ENCODE measurements around the gene PTPRR.
A peak's percentile ranks its signal among the peaks of the same experiment; 100 is the strongest.

Gene PTPRR

DNA sequence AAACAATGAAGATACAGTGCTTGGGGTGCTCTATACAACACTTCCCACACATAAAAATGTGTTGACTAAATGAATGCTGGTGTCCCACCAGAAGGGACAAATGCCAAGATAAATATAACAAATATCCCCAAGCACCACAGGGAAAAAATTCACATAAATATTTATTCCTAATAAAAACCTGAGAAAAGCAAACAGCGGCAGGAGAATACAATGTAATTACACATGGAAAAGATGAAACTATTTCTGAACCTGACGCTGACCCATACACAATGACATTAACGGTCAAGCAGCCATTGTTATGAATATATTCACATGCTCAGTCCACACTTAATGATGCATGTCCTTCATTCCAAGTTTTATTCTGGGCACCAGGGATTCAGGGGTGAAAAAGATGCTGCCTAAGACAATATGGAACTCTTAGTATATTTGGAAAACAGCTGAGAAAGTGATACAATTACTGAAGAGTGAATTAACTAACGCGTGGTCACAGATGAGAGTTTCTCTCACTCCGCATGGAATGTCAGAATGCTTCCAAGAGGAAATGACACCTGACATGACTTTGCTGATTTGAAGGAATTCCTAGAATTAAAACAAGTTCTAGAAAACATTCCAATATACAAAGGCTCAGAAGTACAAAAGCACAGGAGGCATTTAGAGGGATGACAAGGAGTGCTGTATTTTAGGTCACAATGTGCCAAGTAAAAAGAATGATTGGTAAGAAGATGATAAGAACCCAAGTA, 27.9 kb upstream of the PTPRR start:
- no peak overlapping the region for H3K27ac ChIP-seq (ENCODE audit: low read depth, low read length)
- no peak overlapping the region for H3K4me3 ChIP-seq (ENCODE audit: low read depth, low read length)
- no peaks in the 10 kb centered on the region for H3K4me1 ChIP-seq (ENCODE audit: control insufficient read depth, insufficient read depth, low read length)
- H3K9ac ChIP-seq (ENCODE audit: low read depth, low read length) = no peak overlapping the region
- H3K27me3 ChIP-seq (ENCODE audit: control insufficient read depth, insufficient read depth, low read length) = no peaks in the 10 kb centered on the region
- no peaks in the 10 kb centered on the region for H3K36me3 ChIP-seq (ENCODE audit: control insufficient read depth, insufficient read depth, low read length)
- no peaks in the 10 kb centered on the region for H3K9me3 ChIP-seq (ENCODE audit: control insufficient read depth, insufficient read depth, low read length)

GRCh38 chr12:70936203-70936813, 15.8 kb upstream of the PTPRR start:
- no peak overlapping the region for H3K9ac ChIP-seq (ENCODE audit: low read depth, low read length)
- H3K4me1 ChIP-seq (ENCODE audit: control insufficient read depth, insufficient read depth, low read length) = no peaks in the 10 kb centered on the region
- H3K9me3 ChIP-seq (ENCODE audit: control insufficient read depth, insufficient read depth, low read length) = no peaks in the 10 kb centered on the region
- H3K27me3 ChIP-seq (ENCODE audit: control insufficient read depth, insufficient read depth, low read length) = no peaks in the 10 kb centered on the region
- H3K27ac ChIP-seq (ENCODE audit: low read depth, low read length) = no peak overlapping the region
- H3K4me3 ChIP-seq (ENCODE audit: low read depth, low read length) = no peak overlapping the region
- H3K36me3 ChIP-seq (ENCODE audit: control insufficient read depth, insufficient read depth, low read length) = no peaks in the 10 kb centered on the region

GRCh38 chr12:70933133-70933532, 12.6 kb upstream of the PTPRR start:
- no peak overlapping the region for H3K27ac ChIP-seq (ENCODE audit: low read depth, low read length)
- H3K9ac ChIP-seq (ENCODE audit: low read depth, low read length) = no peak overlapping the region
- H3K36me3 ChIP-seq (ENCODE audit: control insufficient read depth, insufficient read depth, low read length) = no peaks in the 10 kb centered on the region
- H3K4me3 ChIP-seq (ENCODE audit: low read depth, low read length) = no peak overlapping the region
- H3K9me3 ChIP-seq (ENCODE audit: control insufficient read depth, insufficient read depth, low read length) = no peaks in the 10 kb centered on the region
- no peaks in the 10 kb centered on the region for H3K27me3 ChIP-seq (ENCODE audit: control insufficient read depth, insufficient read depth, low read length)
- H3K4me1 ChIP-seq (ENCODE audit: control insufficient read depth, insufficient read depth, low read length) = no peaks in the 10 kb centered on the region

GRCh38 chr12:70929029-70929428, 8.5 kb upstream of the PTPRR start:
- Histone ChIP-seq H3K9me3 (ENCODE audit: control insufficient read depth, insufficient read depth, low read length) (no peaks in the 10 kb centered on the region), H3K27me3 (ENCODE audit: control insufficient read depth, insufficient read depth, low read length) (no peaks in the 10 kb centered on the region), H3K27ac (ENCODE audit: low read depth, low read length) (no peak overlapping the region), H3K36me3 (ENCODE audit: control insufficient read depth, insufficient read depth, low read length) (no peaks in the 10 kb centered on the region), H3K4me1 (ENCODE audit: control insufficient read depth, insufficient read depth, low read length) (no peaks in the 10 kb centered on the region), H3K9ac (ENCODE audit: low read depth, low read length) (no peak overlapping the region), H3K4me3 (ENCODE audit: low read depth, low read length) (no peak overlapping the region)

GRCh38 chr12:70928071-70928470, 7.5 kb upstream of the PTPRR start:
- Histone ChIP-seq H3K4me3 (ENCODE audit: low read depth, low read length) (no peak overlapping the region), H3K27me3 (ENCODE audit: control insufficient read depth, insufficient read depth, low read length) (no peaks in the 10 kb centered on the region), H3K4me1 (ENCODE audit: control insufficient read depth, insufficient read depth, low read length) (no peaks in the 10 kb centered on the region), H3K9ac (ENCODE audit: low read depth, low read length) (no peak overlapping the region), H3K9me3 (ENCODE audit: control insufficient read depth, insufficient read depth, low read length) (no peaks in the 10 kb centered on the region), H3K36me3 (ENCODE audit: control insufficient read depth, insufficient read depth, low read length) (no peaks in the 10 kb centered on the region), H3K27ac (ENCODE audit: low read depth, low read length) (no peak overlapping the region)

GRCh38 chr12:70927356-70927755, 6.8 kb upstream of the PTPRR start:
- Histone ChIP-seq H3K27ac (ENCODE audit: low read depth, low read length) (no peak overlapping the region), H3K36me3 (ENCODE audit: control insufficient read depth, insufficient read depth, low read length) (no peaks in the 10 kb centered on the region), H3K9ac (ENCODE audit: low read depth, low read length) (no peak overlapping the region), H3K9me3 (ENCODE audit: control insufficient read depth, insufficient read depth, low read length) (no peaks in the 10 kb centered on the region), H3K27me3 (ENCODE audit: control insufficient read depth, insufficient read depth, low read length) (no peaks in the 10 kb centered on the region), H3K4me1 (ENCODE audit: control insufficient read depth, insufficient read depth, low read length) (no peaks in the 10 kb centered on the region), H3K4me3 (ENCODE audit: low read depth, low read length) (no peak overlapping the region)

- peaks cover 14% of the 10 kb centered on the region for H3K27me3 ChIP-seq (ENCODE audit: control insufficient read depth, insufficient read depth, low read length)
- H3K4me3 ChIP-seq (ENCODE audit: low read depth, low read length) = no peak overlapping the region
These were observed 5.0 kb upstream of the PTPRR start for GRCh38 chr12:70925539-70925938.

GRCh38 chr12:70920891-70921290, 353 bp upstream of the PTPRR start:
- no peak overlapping the region for H3K9ac ChIP-seq (ENCODE audit: low read depth, low read length)
- H3K9me3 ChIP-seq (ENCODE audit: control insufficient read depth, insufficient read depth, low read length) = no peaks in the 10 kb centered on the region
- peak overlapping the region; percentile 39; the same call in 1 of the 2 replicates for H3K4me3 ChIP-seq (ENCODE audit: low read depth, low read length)
- H3K4me1 ChIP-seq (ENCODE audit: control insufficient read depth, insufficient read depth, low read length) = peaks cover 3% of the 10 kb centered on the region; the same call in 1 of the 2 replicates
- no peaks in the 10 kb centered on the region for H3K36me3 ChIP-seq (ENCODE audit: control insufficient read depth, insufficient read depth, low read length)
- H3K27ac ChIP-seq (ENCODE audit: low read depth, low read length) = no peak overlapping the region
- peaks cover 26% of the 10 kb centered on the region for H3K27me3 ChIP-seq (ENCODE audit: control insufficient read depth, insufficient read depth, low read length)

More at GRCh38 chr12:70925539-70925938, 5.0 kb upstream of the PTPRR start:
- Histone ChIP-seq H3K36me3 (ENCODE audit: control insufficient read depth, insufficient read depth, low read length) (no peaks in the 10 kb centered on the region), H3K9ac (ENCODE audit: low read depth, low read length) (no peak overlapping the region), H3K27ac (ENCODE audit: low read depth, low read length) (no peak overlapping the region), H3K4me1 (ENCODE audit: control insufficient read depth, insufficient read depth, low read length) (no peaks in the 10 kb centered on the region), H3K9me3 (ENCODE audit: control insufficient read depth, insufficient read depth, low read length) (no peaks in the 10 kb centered on the region)

DNA sequence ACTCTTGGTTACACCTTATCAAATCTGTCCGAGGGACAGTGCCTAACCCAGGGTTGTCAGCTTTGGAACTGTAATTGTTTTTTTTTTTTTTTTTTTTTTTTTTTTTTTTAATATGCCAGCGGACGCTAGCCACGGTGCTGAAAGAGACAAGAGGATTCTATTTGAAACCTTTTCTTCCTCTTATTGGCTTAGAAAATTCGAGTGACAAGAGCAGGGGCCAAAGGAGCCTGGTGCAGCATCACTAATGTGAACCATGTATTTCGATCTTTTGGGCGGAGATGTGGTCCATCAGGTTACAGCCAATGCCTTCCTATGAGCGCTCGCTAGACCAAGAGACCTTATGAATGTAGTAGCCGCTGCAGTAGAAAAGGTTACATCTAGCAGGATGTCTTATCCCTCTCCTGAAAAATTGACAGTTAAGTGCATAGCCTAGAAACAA, 922 bp downstream of the PTPRR start:
- peaks cover 3% of the 10 kb centered on the region; the same call in 1 of the 2 replicates for H3K4me1 ChIP-seq (ENCODE audit: control insufficient read depth, insufficient read depth, low read length)
- H3K4me3 ChIP-seq (ENCODE audit: low read depth, low read length) = peak overlapping the region; percentile 45
- no peak overlapping the region for H3K27ac ChIP-seq (ENCODE audit: low read depth, low read length)
- H3K36me3 ChIP-seq (ENCODE audit: control insufficient read depth, insufficient read depth, low read length) = no peaks in the 10 kb centered on the region
- H3K9me3 ChIP-seq (ENCODE audit: control insufficient read depth, insufficient read depth, low read length) = no peaks in the 10 kb centered on the region
- H3K27me3 ChIP-seq (ENCODE audit: control insufficient read depth, insufficient read depth, low read length) = peaks cover 26% of the 10 kb centered on the region
- H3K9ac ChIP-seq (ENCODE audit: low read depth, low read length) = no peak overlapping the region

GRCh38 chr12:70919176-70919575, 1.4 kb downstream of the PTPRR start:
- Histone ChIP-seq H3K4me1 (ENCODE audit: control insufficient read depth, insufficient read depth, low read length) (peaks cover 3% of the 10 kb centered on the region; the same call in 1 of the 2 replicates), H3K27me3 (ENCODE audit: control insufficient read depth, insufficient read depth, low read length) (peaks cover 26% of the 10 kb centered on the region), H3K27ac (ENCODE audit: low read depth, low read length) (no peak overlapping the region), H3K36me3 (ENCODE audit: control insufficient read depth, insufficient read depth, low read length) (no peaks in the 10 kb centered on the region), H3K9me3 (ENCODE audit: control insufficient read depth, insufficient read depth, low read length) (no peaks in the 10 kb centered on the region), H3K4me3 (ENCODE audit: low read depth, low read length) (no peak overlapping the region), H3K9ac (ENCODE audit: low read depth, low read length) (no peak overlapping the region)

DNA sequence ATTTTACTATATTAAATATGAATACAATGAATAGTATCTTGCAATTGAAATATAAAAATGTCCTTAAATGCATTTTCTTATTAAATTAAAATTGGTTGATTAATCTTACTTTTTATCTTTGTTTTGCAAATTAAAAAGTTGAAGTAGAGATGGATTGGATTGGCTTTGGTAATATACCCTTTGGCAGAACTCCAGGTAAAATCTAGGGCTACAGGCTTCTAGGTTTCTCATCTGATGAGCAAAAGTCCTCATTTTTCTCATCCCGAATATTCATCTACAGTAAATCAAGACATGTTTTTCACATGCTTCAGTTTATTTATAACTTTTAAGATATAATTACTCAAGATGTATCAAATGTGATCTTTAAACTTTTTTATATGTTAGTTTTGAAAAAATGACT, 2.2 kb downstream of the PTPRR start:
- Histone ChIP-seq H3K36me3 (ENCODE audit: control insufficient read depth, insufficient read depth, low read length) (no peaks in the 10 kb centered on the region), H3K4me3 (ENCODE audit: low read depth, low read length) (no peak overlapping the region), H3K9ac (ENCODE audit: low read depth, low read length) (no peak overlapping the region), H3K9me3 (ENCODE audit: control insufficient read depth, insufficient read depth, low read length) (no peaks in the 10 kb centered on the region), H3K27ac (ENCODE audit: low read depth, low read length) (no peak overlapping the region), H3K4me1 (ENCODE audit: control insufficient read depth, insufficient read depth, low read length) (peaks cover 3% of the 10 kb centered on the region; the same call in 1 of the 2 replicates), H3K27me3 (ENCODE audit: control insufficient read depth, insufficient read depth, low read length) (peaks cover 26% of the 10 kb centered on the region)

All from HUES48 (cell line).